GM18873 (cell line): ENCODE measurements around the gene EXOC2.

Experiments
- ATAC-seq: cut with Tn5 transposase; IDR thresholded peaks from one replicate; pipeline ENCODE4 v1.9.1; 2021; ENCODE audit warnings: mild to moderate bottlenecking, moderate library complexity, moderate number of reproducible peaks; ENCODE audit not compliant: unreplicated experiment, low FRiP score

EXOC2 gene

GRCh38 chr6:548517-548916, 144.4 kb downstream of the EXOC2 start:
- no peak for ATAC-seq

- no peak for ATAC-seq
These were observed 144.8 kb downstream of the EXOC2 start for GRCh38 chr6:548091-548490.

GRCh38 chr6:540490-540889, 152.4 kb downstream of the EXOC2 start:
- no peak for ATAC-seq

- no peak for ATAC-seq
These were observed 155.8 kb downstream of the EXOC2 start for GRCh38 chr6:537114-537513.

GRCh38 chr6:530425-530824, 162.5 kb downstream of the EXOC2 start:
- ATAC-seq: no peak

- ATAC-seq: no peak
These were observed 163.9 kb downstream of the EXOC2 start for GRCh38 chr6:528989-529388.

- no peak for ATAC-seq
These were observed 164.8 kb downstream of the EXOC2 start for GRCh38 chr6:527989-528673.

- no peak for ATAC-seq
These were observed 168.1 kb downstream of the EXOC2 start for GRCh38 chr6:524803-525202.

GRCh38 chr6:520820-521219, 172.1 kb downstream of the EXOC2 start:
- no peak for ATAC-seq

- no peak for ATAC-seq
These were observed 174.7 kb downstream of the EXOC2 start for GRCh38 chr6:518218-518617.

GRCh38 chr6:516213-516612, 176.7 kb downstream of the EXOC2 start:
- ATAC-seq: no peak

- no peak for ATAC-seq
These were observed 177.7 kb downstream of the EXOC2 start for GRCh38 chr6:515267-515666.

GRCh38 chr6:514396-514978, 178.5 kb downstream of the EXOC2 start:
- ATAC-seq: no peak

- no peak for ATAC-seq
These were observed 179.0 kb downstream of the EXOC2 start for GRCh38 chr6:513961-514360.

- no peak for ATAC-seq
These were observed 179.9 kb downstream of the EXOC2 start for GRCh38 chr6:513058-513457.

- no peak for ATAC-seq
These were observed 181.3 kb downstream of the EXOC2 start for GRCh38 chr6:511488-512137.

- no peak for ATAC-seq
These were observed 183.3 kb downstream of the EXOC2 start for GRCh38 chr6:509676-510075.

GRCh38 chr6:508614-509013, 184.3 kb downstream of the EXOC2 start:
- ATAC-seq: no peak

GRCh38 chr6:508006-508405, 184.9 kb downstream of the EXOC2 start:
- ATAC-seq: no peak

GRCh38 chr6:506920-507622, 185.9 kb downstream of the EXOC2 start:
- no peak for ATAC-seq

- no peak for ATAC-seq
These were observed 186.4 kb downstream of the EXOC2 start for GRCh38 chr6:506508-506907.
